M059J (cell line): ENCODE results near the gene CLMP. TPM values are rescaled to one million over a fixed set of nuclear protein-coding genes. Genes with fewer than 3 reads are reported as not detected.

Source experiments
- DNase-seq: peaks from one replicate; pipeline ENCODE4 v3.0.0-alpha.2; 2012; ENCODE audit warnings: low read depth
- total RNA-seq: library from RNA; depleted of rRNA; stranded (reverse); fragments of >200 nt; shearing (Covaris generic); gene quantifications from 2 replicates; pipeline ENCODE4 v1.2.3, GENCODE V29; 2014

The CLMP gene
- total RNA-seq, 1 experiment from 2014 or later = 31.8 TPM

DNA sequence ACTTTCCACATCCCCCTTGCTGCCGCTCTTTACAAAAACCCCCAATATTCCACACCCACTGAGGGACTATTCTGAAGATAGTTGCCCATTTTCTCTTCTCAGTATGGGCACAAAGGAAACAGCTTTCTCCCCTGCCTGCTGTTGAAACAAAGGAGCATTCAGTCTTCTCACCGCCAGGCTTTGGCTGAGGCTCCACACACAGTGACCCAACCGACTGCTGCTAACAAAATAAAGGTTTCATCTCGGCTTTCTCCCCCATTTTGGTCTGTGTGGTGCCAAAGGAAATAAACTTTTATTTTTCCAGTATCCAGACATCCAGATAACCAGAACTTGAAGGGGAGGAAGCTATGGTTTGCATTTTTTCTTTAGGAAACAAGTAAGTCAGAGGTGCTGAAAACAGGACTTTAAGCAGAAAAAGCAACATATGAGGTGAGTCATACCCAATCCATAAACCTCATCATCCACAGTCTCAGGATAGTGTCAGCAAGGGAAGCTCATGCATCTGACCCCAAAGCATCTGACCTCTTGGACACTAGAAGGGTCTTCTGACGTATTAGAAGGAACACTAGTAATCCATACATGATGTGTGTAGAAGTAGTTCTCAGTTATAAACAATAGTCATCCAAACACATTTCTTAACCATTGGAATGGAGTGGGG, 6.4 kb downstream of the CLMP start:
- DNase-seq = peak; percentile 79

DNA sequence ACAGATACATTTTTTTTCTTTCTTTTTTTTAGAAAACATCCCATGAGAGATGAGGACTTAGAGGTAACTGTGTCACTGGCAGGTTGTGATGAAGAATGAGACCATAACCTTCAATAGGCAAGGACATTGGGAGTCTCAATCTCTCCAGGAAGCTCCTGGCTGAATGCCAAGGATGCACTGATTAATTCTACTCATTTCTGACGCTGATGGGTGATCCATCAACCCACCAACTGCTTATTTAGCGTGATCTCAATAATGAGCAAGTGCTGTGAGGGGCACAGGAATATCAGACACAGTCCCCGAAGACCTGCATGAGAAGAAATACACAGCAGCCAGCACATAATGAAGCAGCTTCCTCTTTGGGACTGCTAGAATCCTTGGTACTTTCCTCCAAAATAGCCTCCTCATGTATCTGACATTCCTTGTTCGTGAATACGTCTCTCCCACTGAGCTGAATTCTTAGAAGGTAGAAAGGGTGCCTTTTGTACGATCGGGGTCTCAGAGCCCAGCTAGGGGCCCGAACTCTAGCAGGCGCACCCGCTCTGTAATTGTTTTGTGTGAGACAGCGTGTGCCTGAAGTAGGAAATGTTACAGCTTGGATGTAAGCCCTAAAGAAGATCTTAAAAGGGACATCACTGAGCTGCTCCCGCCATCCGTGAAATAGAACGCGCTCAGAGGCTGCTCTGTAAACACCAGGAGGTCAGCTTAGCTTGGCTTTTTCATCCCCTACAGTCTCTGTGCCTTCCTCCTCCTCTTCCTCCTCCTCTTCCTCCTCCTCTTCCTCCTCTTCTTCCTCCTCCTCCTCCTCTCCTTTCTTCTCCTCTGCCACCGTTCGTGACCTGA, 7.2 kb downstream of the CLMP start:
- peak; percentile 66 for DNase-seq

DNA sequence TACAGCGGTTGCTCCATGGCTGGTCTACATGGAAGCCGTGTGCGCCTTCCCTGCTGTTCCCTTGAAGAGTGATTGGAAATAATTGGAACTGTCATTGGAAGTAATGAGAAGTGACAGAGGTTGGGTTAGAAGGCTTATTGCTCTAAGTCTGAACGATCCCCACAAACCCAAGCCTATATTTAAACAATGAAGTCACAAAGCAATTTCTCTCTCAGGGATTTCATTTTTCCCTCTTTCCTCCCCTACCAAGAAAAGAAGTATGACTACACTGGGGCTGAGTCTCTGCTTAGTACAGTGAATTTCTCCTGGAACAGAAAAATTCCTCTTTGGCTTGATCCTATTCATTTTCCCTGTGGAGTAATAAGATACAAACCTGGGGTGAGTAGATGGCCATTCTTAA, 7.8 kb downstream of the CLMP start:
- DNase-seq = no peak

DNA sequence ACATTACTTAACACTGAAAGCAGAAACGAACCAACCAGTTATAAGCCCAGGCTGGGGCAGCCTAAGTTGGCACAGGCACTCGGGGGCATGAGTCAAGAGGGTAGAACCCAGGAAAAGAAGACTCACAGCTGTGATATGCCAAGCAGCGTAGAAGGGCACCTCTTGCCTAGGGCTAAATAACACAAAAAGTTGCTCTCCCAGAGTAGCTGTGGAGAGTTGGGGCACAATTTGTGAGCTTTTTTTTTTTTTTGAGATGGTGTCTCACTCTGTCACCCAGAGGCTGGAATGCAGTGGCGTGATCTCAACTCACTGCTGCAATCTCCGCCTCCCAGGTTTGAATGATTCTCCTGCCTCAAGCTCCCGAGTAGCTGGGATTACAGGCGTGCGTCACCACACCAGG, 8.8 kb downstream of the CLMP start:
- peak; percentile 96 for DNase-seq

DNA sequence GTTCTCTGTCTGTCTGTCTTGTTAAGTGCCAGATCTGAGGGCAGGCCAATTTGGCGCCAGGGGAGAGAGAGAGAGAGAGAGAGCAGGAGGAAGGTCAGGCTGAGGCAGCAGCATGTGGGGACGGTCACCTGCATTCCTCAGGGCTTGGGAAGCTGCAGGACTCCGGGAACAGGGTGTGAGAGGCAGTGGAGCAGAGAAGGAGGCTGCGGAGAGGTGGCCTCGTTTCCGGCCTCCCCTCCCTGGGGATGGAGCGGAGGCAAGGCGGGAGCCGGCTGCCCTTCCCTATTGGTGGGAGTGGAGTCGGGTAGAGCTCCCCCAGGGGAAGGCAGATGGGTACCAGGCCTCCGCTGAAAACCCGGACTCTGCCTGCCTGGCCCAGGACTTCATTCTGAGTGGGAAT, 9.7 kb downstream of the CLMP start:
- DNase-seq = no peak

DNA sequence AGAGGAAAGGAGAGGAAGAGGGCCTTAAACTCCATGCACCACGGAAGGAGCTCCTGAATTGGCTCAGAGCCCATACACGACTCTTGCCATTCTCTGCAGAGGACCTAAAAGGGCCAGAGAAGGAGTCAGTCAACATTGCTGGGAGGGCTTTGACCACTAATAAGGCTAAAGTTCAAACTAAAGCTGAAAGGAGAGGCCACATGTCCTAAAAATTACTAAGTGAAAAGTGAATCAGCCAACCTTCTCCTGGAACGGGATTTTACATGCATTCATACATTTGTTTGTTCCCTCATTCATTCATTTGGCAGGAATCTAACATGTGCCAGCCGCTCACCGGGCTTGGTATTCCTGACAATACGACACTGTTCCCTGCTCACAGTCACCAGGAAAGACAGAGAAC, 10.5 kb downstream of the CLMP start:
- peak; percentile 62 for DNase-seq

DNA sequence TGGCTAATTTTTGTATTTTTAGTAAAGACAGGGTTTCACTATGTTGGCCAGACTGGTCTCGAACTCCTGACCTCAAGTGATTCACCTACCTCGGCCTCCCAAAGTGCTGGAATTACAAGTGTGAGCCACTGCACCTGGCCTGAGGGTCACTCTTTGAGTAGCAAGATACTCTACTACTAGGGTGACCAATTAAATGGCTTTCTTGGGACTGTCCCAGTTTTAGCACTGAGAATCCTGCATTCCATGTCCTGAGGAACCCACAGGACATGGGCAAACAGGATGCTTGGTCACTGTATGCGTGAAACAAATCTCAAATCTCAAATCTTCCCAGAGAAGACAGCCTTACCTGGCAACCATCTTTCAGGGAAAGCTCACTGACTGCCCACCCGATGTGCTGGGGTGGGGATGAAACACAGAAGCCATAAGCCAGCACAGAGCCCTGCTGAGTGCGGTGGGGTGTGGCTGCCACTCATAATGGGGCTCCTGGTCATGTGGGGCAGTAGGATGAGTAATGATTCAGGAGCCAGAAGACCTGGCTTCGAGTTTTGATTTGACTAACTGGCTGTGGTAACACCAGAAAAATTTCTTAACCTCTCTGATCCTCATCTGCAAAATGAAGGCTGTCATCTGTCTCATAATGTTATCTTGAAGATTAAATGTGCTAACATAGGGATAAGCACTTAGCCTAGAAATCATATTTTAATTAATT, 11.5 kb downstream of the CLMP start:
- peak; percentile 78 for DNase-seq

DNA sequence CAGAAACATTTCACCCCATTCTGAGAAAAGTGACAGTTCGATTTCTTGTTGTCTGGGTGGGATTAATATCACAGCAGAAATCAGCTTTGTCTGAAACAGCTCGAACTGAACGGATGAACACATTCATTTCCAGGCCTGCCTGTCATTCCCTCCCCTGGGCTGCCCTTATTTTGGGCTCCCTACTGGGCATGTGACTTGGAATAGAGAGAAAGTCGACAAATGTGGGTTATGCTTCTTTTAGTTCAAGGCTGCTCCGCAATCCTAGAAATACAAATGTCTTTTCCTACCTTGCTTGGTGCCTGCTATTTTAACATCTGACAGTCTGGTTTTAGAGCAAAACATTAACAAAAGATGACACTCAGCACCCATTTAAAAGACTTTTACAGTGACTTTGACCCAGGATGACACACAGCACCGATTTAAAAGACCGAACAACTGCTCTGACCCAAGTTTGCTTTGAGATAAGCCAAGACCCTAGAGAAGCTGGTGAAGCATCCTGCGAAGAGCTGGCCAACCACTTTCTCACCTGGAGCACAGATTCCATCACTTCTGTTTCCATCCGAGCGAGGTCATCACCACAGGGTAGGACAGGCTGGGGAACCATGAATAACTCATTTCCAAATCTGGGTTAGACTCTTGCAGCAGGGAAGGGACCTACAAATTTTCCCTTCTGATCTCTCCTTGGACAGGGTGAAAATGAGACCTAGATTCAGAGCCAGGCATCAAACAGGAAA, 13.1 kb downstream of the CLMP start:
- DNase-seq = no peak

DNA sequence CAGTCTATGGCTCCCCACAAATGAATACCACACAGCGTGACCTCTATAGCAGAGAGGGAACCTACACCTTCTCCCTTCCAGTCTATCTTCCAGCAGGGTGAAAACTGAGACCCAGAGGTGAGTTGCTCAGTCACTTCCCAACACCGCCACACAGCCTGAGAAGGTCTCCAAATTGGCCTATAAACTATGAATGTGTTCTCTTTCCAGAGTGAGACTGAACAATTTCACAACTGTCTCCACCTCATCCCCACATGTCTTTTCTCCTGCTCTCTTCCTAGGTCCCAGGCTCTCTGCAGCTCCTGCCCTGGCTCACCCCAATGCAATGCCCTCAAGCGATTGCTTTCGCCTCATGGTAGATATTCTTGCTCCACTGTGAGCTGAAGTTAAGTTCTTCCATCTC, 14.0 kb downstream of the CLMP start:
- no peak for DNase-seq

DNA sequence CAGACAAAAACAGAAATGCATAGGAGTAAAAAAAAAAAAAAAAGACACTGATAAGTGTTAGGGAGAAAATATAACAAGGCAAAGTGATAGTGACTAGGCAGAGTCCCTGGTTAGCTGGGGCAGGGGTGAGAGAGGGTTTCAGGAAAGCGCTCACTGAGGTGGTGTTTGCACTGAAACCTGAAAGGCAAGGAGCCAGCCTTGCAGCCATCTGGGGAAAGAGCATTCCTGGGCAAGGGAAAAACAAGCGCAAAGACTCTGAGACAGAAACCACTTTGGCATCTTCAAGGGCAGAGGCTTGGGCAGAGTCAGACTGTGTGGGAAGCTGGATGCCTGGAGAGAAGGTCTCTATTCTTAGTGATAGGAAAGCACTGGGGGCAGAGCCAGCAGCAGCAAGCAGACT, 14.5 kb downstream of the CLMP start:
- peak; percentile 58 for DNase-seq

DNA sequence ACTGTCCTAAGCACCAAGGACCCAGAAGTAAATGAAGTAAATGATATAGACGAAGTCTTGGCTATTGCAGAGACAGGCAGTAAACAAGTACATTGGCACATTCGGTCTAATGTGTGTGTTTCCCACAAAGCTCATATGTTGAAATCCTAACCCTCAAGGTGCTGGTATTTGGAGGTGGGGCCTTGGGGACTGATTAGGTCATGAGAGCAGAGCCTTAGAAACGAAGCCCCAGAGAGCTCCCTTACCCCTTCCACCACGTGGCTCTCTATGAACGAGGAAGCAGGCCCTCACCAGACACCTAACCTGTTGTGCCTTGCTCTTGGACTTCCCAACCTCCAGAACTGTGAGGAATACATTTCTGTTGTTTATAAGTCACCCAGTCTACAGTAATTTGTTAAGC, 14.9 kb downstream of the CLMP start:
- no peak for DNase-seq

DNA sequence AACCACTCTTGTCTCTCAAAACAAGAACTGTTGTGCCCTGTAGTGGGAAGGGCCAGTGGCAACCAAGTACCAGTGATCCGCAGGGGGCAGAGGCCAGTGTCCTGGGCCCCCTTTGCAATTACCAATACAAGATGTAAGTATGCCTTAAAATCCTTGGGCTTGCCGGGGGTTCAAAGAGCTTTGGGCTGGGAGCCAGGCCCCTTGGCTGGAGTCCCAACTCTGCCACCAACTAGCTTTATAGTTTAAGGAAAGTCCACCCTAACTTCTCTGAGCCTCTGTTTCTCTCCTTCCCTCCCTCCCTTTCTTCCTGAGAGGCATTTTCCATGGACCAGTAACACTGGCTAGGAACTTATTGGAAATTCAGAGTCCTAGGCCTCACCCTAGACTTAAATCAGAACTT, 15.5 kb downstream of the CLMP start:
- no peak for DNase-seq

DNA sequence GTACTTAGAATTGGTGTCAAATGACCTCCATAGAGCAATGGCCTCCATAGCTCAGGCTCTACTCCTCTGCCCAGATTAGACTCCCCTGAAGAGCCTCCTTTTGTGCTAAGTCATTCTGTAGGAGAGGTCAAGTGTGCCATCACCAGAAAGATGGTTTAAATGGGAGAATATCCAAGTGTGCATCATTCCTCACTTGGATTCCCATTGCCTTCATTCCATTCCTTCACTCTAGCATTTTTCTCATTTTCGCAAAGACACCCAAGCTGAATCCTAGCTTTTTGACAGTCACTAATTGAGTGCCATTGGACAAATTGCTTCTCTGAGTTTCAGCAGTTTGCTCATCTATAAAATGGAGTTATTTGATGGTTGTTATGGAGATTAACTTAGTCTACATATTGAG, 16.9 kb downstream of the CLMP start:
- no peak for DNase-seq

DNA sequence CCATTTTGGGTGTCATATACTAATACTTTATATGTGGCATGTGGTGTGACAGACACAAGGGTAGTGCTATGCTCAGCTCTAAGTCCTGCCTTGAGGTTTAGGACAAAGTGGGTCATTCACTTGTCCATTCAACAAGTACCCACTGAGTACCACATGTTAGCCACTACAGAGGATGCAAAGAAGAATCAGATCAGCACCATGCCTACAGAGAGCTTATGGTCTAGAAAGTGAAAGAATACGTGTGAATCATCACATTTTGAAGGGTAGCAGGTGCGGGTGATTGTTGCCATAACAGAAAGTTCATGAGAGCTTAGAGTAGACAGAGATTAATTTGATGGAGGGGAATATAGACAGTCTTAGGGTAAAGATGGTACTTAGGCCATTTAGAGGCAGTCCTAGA, 18.3 kb downstream of the CLMP start:
- DNase-seq = no peak

DNA sequence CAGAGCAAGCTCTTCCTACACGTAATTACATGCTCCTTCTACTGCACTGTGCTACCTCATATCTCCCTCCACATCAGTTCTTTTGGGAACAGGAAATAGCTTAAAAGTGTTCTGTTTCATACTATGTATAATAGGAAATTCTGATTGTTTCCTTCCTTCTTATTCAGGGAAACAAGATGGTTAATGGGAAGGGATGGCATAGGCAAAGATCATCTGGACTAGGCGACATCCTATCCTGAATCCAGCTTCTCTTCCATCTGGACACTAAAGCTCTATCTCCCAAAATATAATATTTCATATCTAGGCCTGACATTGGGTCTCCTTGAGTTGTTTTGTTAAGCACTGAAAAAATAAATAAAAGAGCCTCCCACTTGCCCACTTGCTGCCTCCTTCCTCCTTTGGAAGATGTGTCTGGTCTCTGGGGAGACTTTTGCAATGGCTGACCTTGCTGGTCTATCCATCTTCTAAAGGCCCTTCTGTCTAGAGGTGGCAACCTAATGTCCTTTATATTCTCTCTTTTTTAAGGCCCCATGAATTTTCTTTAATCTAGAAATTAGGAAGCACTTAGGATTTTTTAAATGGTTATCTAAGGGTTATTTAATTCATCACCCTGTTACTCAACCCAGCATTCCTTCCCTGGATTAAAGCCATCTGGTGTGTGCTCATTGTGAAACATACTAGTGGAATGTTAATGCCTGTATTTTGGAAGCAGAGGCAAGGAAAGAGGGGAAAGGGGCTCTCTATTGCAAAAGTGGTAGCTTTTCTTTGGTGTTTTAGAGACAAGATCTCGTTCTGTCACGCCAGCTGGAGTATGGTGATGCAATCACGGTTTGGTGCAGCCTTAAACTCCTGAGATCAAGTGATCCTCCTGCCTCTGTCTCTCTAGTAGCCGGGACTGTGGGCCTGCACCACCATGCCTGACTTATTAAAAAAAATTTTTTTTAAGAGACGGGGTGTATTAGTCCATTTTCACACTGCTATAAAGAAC, 20.6 kb downstream of the CLMP start:
- DNase-seq = peak; percentile 94

DNA sequence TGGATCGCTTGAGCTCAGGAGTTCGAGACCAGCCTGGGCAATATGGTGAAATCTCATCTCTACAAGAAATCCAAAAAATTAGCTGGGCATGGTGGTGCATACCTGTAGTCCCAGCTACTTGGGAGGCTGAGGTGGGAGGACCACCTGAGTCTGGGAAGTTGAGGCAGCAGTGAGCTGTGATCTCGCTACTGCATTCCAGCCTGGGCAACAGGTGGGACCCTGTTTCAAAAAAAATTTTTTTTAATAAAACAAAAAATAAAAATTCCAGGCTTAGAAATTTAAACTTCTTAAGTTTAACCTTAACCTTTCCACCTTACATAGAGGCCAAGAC, 21.2 kb downstream of the CLMP start:
- no peak for DNase-seq

DNA sequence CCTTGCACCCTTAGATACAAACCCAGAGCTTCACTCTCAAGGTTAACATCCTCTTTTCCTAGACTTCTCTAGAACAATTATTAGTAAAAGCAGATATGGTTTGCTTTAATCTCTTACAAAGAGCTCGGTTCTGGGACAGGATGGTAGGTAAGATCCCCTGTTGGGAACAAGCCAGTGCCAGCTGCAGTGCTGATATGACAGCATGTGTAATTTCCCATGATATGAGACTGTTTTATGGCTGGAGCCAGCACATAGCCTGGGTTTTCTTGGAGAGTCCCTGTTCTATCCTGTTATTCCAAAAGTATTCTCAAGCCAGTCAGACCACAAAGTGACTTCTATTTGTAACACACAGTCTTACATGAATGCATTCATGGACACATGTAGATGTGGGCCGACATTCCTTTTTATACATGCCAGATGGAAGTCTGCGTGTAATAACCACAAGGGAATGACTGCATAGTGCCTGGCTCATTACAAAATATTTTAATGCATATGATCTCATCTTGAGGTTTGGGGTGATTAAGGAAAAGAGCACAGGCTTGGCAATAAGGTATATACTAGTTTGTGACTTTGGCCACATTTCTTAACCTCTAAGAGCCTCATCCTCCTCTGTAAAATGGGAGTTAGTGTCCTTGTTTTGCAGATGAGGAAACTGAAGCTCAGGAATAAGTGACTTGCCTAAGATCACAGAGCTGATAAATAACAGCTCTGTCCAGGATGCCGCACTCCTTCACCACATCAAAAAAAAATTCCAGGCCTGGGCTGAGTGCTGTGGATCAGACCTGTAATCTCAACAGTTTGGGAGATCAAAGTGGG, 21.8 kb downstream of the CLMP start:
- DNase-seq = peak; percentile 97

DNA sequence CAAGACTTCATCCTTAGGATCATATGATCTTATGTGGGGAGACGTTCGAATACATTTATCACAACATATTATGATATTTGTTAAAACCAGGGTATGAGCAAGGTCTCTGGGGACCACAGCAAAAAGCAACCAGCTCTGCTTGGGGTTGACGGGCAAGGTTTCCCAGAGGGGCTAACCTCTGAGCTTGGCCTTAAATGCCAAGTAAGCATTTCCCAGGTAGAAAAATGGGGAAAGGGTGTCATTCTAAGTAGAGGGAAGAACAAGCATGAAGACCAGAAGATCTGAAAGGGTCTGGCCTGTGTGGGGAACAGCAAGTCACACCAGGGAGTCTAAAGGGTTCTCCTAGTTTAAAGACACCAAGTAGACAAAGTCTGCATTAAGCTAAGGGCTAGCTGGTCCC, 24.1 kb downstream of the CLMP start:
- DNase-seq = no peak

DNA sequence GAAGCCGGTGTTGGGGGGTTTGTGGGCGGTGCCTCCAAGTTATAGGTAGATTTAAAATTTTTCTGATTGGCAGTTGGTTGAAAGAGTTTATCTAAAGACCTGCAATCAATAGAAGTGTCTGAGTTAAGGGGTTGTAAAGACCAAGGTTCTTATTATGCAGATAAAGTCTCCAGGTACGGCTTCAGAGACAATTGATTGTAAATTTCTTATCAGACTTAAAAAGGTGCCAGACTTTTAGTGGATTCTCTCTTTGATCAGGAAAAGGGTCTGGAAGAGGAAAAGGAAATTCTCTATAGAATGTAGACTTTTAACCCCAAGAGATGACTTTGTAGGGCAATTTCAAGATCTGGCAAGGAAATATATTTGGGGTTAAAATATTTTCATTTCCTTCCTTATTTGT, 25.2 kb downstream of the CLMP start:
- DNase-seq = no peak

DNA sequence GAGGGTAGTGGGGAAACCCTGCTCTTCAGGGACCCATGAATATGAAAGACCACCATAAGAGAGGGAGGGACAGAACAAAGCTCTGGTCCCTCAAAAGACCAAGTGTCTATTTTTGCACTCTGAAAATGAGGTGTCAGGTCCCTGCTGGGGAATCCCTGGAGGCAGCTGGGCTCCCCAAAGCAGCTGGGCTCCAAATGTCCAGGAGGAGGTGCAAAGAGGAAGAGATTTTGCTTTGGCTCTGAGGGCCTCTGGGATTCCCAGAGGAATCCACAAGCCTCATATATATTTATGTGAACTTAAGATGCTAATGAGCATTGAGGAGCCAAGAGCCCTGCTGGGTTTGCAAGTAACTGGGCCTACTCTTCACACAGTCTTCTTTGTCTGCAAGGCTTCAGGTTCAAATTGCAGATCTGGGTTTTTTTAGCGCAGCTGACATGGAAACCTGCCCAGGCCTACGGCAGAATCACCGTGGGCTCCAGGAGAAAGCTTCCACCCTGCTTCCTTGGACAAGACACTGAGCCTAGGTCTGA, 26.0 kb downstream of the CLMP start:
- DNase-seq = no peak
